Transverse colon (tissue), 3 donors: ENCODE results near the gene KRT1.

Experiments
- CTCF ChIP-seq, 5 experiments: fragments of 200-600 bp in 3 of 5; fragments of 450-650 bp in 2 of 5; sonication (generic) in 3 of 5; IDR thresholded peaks; 1 replicate in 2 of 5; 2 replicates in 3 of 5; pipeline ENCODE4 v1.5.1; 2016 to 2017; ENCODE audit warnings: antibody characterized with exemption in 5 of 5, inconsistent platforms in 3 of 5, mild to moderate bottlenecking in 2 of 5, moderate library complexity in 1 of 5
- EP300 ChIP-seq: sonication (generic); formaldehyde crosslinking; IDR thresholded peaks from one replicate; pipeline ENCODE4 v1.6.1; 2017; ENCODE audit warnings: antibody characterized with exemption, low read depth
- POLR2A ChIP-seq: fragments of 450-650 bp; IDR thresholded peaks from one replicate; pipeline ENCODE4 v1.6.1; 2016; ENCODE audit warnings: antibody characterized with exemption, mild to moderate bottlenecking, moderate library complexity

- TF ChIP-seq CTCF (IDR thresholded peaks at IDR 0.05) (no peak), POLR2A (no peak), EP300 (no peak)
These were observed 4.2 kb upstream of the KRT1 start for GRCh38 chr12:52684431-52684830.
